ENCODE data around the gene SGMS1.

The SGMS1 gene

DNA sequence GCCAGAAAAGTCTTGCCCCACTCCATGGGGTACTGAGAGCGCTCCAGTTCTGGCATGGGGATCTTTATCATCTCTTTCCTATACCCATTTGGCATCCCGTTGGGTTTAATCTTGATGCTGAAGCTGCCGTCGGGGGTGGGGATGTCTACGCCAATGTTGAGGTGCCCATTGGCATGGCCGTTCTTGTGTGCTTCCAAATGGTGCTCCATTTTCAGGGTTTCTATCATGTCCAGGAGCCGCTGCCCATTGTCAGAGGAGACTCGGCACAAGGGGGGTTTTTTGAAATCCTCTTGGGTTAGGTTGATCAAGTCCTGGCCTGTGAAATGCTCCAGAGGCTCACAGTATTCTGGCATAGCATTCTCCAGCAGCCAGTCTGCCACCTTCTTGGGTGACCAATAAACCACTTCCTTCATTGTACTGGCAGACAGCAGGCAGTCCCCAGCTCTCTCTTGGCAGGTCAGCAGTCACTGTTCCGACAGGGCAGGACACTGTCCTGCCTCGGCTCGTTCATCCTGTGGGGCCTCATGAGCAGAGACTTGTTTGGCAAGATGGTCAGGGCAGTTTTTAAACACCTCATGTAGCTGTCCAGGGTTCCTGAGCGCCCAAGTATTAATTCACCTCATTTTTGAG, 279.9 kb downstream of the SGMS1 start:
- H4K20me1 ChIP-seq (ENCODE audit: control insufficient read depth, insufficient read depth, low read depth, low read length) = no peaks in the 10 kb centered on the region; the same call in 1 of the 2 replicates

DNA sequence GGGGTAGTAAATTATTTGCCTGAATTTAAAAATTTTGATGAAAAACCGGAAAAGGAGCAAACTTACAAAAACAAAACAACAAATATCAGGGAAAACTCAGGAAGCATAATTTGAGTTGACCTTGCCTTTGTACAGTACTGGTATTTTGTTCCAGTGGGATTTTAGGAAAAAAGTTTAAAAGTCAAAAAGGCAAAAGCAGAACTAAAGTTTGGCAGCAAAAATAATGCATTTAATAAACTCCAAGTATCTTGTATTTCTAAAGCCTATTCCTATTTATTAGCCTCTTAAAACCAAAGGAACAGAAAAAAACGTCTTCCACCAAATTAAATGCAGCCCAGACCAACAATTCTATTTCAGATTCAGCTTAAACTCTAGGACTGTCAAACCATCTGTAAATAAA, 281.8 kb downstream of the SGMS1 start:
- Histone ChIP-seq H3K79me2 (ENCODE audit: control insufficient read depth, low read length) (peaks cover 81% of the 10 kb centered on the region), H3K36me3 (ENCODE audit: control insufficient read depth, low read length) (peaks cover 63% of the 10 kb centered on the region), H4K20me1 (ENCODE audit: control insufficient read depth, insufficient read depth, low read depth, low read length) (no peaks in the 10 kb centered on the region; the same call in 1 of the 2 replicates), H3K4me3 (ENCODE audit: low read length) (no peak overlapping the region), H3K27me3 (ENCODE audit: control insufficient read depth, low read length) (no peaks in the 10 kb centered on the region), H3K4me1 (ENCODE audit: control insufficient read depth, low read length) (no peaks in the 10 kb centered on the region), H3F3A (ENCODE audit: control insufficient read depth, insufficient read depth) (no peaks in the 10 kb centered on the region), H3K9me2 (replicated peaks; ENCODE audit: control insufficient read depth, low read length) (no peaks in the 10 kb centered on the region), H3K27ac (ENCODE audit: low read depth, low read length) (no peak overlapping the region), H3K9me3 (ENCODE audit: control insufficient read depth, insufficient read depth, low read length) (no peaks in the 10 kb centered on the region), H3K4me2 (ENCODE audit: low read length) (no peak overlapping the region)
- TF ChIP-seq, protein P1, sequence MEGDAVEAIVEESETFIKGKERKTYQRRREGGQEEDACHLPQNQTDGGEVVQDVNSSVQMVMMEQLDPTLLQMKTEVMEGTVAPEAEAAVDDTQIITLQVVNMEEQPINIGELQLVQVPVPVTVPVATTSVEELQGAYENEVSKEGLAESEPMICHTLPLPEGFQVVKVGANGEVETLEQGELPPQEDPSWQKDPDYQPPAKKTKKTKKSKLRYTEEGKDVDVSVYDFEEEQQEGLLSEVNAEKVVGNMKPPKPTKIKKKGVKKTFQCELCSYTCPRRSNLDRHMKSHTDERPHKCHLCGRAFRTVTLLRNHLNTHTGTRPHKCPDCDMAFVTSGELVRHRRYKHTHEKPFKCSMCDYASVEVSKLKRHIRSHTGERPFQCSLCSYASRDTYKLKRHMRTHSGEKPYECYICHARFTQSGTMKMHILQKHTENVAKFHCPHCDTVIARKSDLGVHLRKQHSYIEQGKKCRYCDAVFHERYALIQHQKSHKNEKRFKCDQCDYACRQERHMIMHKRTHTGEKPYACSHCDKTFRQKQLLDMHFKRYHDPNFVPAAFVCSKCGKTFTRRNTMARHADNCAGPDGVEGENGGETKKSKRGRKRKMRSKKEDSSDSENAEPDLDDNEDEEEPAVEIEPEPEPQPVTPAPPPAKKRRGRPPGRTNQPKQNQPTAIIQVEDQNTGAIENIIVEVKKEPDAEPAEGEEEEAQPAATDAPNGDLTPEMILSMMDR (IDR thresholded peaks at IDR 0.05; ENCODE audit: low read depth, low read length, poor library complexity, severe bottlenecking) = no peak
- TF ChIP-seq EZH2phosphoT487 (IDR thresholded peaks at IDR 0.05; ENCODE audit: borderline replicate concordance, low read length) = no peak

More for the DNA sequence above, 279.9 kb downstream of the SGMS1 start:
- Histone ChIP-seq H3K4me1 (ENCODE audit: control insufficient read depth, low read length) (peaks cover 9% of the 10 kb centered on the region), H3K9me2 (replicated peaks; ENCODE audit: control insufficient read depth, low read length) (no peaks in the 10 kb centered on the region), H3F3A (ENCODE audit: control insufficient read depth, insufficient read depth) (no peaks in the 10 kb centered on the region), H3K4me3 (ENCODE audit: low read length) (no peak overlapping the region), H3K27ac (ENCODE audit: low read depth, low read length) (no peak overlapping the region), H3K4me2 (ENCODE audit: low read length) (no peak overlapping the region), H3K36me3 (ENCODE audit: control insufficient read depth, low read length) (peaks cover 62% of the 10 kb centered on the region), H3K79me2 (ENCODE audit: control insufficient read depth, low read length) (peaks cover 87% of the 10 kb centered on the region), H3K9me3 (ENCODE audit: control insufficient read depth, insufficient read depth, low read length) (peaks cover 2% of the 10 kb centered on the region; the same call in 1 of the 2 replicates), H3K27me3 (ENCODE audit: control insufficient read depth, low read length) (no peaks in the 10 kb centered on the region)
- TF ChIP-seq EZH2phosphoT487 (IDR thresholded peaks at IDR 0.05; ENCODE audit: borderline replicate concordance, low read length) = no peak
- TF ChIP-seq, protein P1 (IDR thresholded peaks at IDR 0.05; ENCODE audit: low read depth, low read length, poor library complexity, severe bottlenecking) = no peak

DNA sequence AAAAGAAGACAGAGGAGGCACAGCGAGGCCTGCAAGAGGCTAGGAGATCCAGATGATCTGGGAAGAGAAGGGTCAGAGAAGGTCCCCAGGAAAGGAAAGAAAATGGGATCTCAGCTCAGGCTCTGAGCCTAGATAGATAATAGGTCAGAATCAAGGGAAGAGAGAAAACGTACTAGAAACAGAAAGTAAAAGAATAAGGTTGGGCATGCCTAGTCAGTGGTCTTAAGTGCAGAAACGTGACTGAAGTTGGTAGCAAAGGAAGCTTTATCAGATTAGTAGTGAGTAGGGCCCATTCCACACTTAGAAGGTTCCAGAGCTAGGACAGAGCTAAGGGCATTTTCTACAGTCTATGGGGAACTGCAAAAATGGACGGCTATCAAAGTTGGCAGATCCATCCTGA, 287.6 kb downstream of the SGMS1 start:
- Histone ChIP-seq H3F3A (ENCODE audit: control insufficient read depth, insufficient read depth) (no peaks in the 10 kb centered on the region), H3K79me2 (ENCODE audit: control insufficient read depth, low read length) (peaks cover 51% of the 10 kb centered on the region), H4K20me1 (ENCODE audit: control insufficient read depth, insufficient read depth, low read depth, low read length) (no peaks in the 10 kb centered on the region; the same call in 1 of the 2 replicates), H3K4me2 (ENCODE audit: low read length) (no peak overlapping the region), H3K9me3 (ENCODE audit: control insufficient read depth, insufficient read depth, low read length) (no peaks in the 10 kb centered on the region), H3K27ac (ENCODE audit: low read depth, low read length) (no peak overlapping the region), H3K27me3 (ENCODE audit: control insufficient read depth, low read length) (no peaks in the 10 kb centered on the region), H3K4me3 (ENCODE audit: low read length) (no peak overlapping the region), H3K9me2 (replicated peaks; ENCODE audit: control insufficient read depth, low read length) (no peaks in the 10 kb centered on the region), H3K36me3 (ENCODE audit: control insufficient read depth, low read length) (peaks cover 53% of the 10 kb centered on the region), H3K4me1 (ENCODE audit: control insufficient read depth, low read length) (peaks cover 16% of the 10 kb centered on the region)
- TF ChIP-seq EZH2phosphoT487 (IDR thresholded peaks at IDR 0.05; ENCODE audit: borderline replicate concordance, low read length) = no peak
- TF ChIP-seq, protein P1 (IDR thresholded peaks at IDR 0.05; ENCODE audit: low read depth, low read length, poor library complexity, severe bottlenecking) = no peak

Data from DOHH2 (cell line).